ENCODE measurements around the gene HSPB1. TPM values are rescaled to one million over a fixed set of nuclear protein-coding genes. Genes with fewer than 3 reads are reported as not detected.

Gene HSPB1
- total and polyA plus RNA-seq, 2 of the 13 experiments (the other 11 are each of a cell fraction or from before 2014, with no cell fraction given) = 21.0 to 38.6 TPM

DNA sequence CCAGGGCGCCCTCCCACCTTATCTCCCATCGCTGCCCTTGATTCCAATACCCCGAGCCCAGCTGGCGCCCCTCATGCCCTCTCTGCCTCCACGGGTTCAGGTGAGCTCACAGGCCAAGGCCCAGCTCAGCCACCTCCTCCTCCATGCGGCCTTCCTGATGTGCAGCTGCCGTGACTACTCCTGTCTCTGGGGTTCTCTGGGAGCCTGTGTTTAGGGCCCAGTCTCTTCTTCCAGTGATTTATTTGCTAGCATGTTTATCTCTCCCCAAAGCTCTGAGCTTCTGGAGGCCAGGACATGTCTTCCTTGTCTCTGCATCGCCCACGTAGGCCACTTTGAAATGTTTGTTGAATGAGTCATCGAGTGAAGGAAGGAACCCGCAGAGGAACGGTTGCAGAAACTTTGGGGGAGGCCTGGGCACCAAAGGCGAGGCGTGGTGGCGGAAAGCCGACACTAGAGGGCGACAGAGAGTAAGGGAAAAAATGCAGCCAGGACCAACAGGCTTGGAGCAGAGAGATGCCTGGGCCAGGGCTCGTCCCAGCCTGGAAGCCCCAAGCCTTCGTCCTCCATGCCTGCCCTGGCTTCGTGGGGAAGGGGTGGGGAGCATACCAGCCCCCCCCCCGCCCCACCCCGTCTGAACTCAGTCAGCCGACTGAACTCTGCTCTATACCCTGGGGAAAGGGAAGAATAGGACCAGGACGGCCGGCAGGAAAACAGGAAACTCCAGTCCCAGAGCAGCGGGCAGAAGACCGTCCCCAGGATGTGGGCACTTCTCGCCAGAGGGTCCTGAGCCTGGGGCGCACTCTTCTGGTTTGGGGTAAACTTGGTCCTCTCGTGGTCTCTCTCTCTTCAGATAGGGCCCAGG lies 10.9 kb upstream of the HSPB1 start (continued):
- TF ChIP-seq ZBTB4 (CRISPR knock-in tag; IDR thresholded peaks at IDR 0.05; ENCODE audit: borderline replicate concordance) (no peak), HCFC1 (IDR thresholded peaks at IDR 0.05; ENCODE audit: low read depth, low read length) (no peak), FOSL1 (CRISPR knock-in tag; IDR thresholded peaks at IDR 0.05; ENCODE audit: borderline replicate concordance) (peak; percentile 48; the same call in 1 of the 2 replicates), RARG (CRISPR knock-in tag; IDR thresholded peaks at IDR 0.05; ENCODE audit: low read depth) (no peak), MXI1 (IDR thresholded peaks at IDR 0.05; ENCODE audit: borderline replicate concordance, low read depth, low read length) (no peak), PPARG (CRISPR knock-in tag; conservative IDR thresholded peaks at IDR 0.05) (peak; percentile 62; the same call in 1 of the 2 replicates), GATAD2A (CRISPR knock-in tag; IDR thresholded peaks at IDR 0.05) (peak; percentile 85), NONO (IDR thresholded peaks at IDR 0.05) (no peak), NONO (CRISPR knock-in tag; conservative IDR thresholded peaks at IDR 0.05) (peak; percentile 60), FOSL2 (CRISPR knock-in tag; IDR thresholded peaks at IDR 0.05) (peak; percentile 94), RXRB (CRISPR knock-in tag; IDR thresholded peaks at IDR 0.05; ENCODE audit: borderline replicate concordance) (peak; percentile 69; the same call in 1 of the 2 replicates), SNAPC4 (CRISPR knock-in tag; IDR thresholded peaks at IDR 0.05) (no peak), RARA (CRISPR knock-in tag; IDR thresholded peaks at IDR 0.05) (peak; percentile 42; the same call in 1 of the 2 replicates), ZSCAN31 (CRISPR knock-in tag; IDR thresholded peaks at IDR 0.05; ENCODE audit: low read depth) (no peak), NKX3-1 (CRISPR knock-in tag; IDR thresholded peaks at IDR 0.05) (no peak)
- TF ChIP-seq, protein P1, sequence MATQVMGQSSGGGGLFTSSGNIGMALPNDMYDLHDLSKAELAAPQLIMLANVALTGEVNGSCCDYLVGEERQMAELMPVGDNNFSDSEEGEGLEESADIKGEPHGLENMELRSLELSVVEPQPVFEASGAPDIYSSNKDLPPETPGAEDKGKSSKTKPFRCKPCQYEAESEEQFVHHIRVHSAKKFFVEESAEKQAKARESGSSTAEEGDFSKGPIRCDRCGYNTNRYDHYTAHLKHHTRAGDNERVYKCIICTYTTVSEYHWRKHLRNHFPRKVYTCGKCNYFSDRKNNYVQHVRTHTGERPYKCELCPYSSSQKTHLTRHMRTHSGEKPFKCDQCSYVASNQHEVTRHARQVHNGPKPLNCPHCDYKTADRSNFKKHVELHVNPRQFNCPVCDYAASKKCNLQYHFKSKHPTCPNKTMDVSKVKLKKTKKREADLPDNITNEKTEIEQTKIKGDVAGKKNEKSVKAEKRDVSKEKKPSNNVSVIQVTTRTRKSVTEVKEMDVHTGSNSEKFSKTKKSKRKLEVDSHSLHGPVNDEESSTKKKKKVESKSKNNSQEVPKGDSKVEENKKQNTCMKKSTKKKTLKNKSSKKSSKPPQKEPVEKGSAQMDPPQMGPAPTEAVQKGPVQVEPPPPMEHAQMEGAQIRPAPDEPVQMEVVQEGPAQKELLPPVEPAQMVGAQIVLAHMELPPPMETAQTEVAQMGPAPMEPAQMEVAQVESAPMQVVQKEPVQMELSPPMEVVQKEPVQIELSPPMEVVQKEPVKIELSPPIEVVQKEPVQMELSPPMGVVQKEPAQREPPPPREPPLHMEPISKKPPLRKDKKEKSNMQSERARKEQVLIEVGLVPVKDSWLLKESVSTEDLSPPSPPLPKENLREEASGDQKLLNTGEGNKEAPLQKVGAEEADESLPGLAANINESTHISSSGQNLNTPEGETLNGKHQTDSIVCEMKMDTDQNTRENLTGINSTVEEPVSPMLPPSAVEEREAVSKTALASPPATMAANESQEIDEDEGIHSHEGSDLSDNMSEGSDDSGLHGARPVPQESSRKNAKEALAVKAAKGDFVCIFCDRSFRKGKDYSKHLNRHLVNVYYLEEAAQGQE (IDR thresholded peaks at IDR 0.05; ENCODE audit: borderline replicate concordance in 1 of 2, low read depth in 1 of 2, low read length in 2 of 2) = no peak

Measured in HepG2 (cell line).